GM11168 (cell line): ENCODE results near the gene PEX16.

Experiments
- in situ Hi-C: fragments of 300-500 bp; cut with MboI; formaldehyde crosslinking; loops from one replicate; pipeline ENCODE4 v1.12.0; 2022; ENCODE audit warnings: low sequenced_read_pairs; ENCODE audit not compliant: unreplicated experiment

The PEX16 gene

DNA sequence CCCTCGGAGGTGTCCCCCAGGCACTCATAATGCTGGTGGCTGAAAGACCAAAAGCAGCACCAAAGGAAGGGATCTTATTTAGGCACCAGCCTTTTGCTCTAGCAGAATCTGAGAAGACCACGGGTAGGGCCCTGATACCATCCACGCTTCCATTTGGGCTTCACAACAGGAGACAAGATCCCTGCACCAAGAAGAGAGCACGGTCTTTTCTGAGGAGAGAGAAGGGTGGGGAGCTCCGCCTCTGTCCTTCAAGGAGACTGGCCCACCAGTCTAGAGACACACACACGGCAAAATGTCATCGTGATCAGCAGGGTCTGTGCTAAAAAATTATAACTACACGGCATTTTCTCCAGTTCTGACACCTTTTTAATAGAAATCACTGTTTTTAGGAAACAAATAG is 14.5 kb upstream of the PEX16 start:
- in situ Hi-C loops = no loop called here

DNA sequence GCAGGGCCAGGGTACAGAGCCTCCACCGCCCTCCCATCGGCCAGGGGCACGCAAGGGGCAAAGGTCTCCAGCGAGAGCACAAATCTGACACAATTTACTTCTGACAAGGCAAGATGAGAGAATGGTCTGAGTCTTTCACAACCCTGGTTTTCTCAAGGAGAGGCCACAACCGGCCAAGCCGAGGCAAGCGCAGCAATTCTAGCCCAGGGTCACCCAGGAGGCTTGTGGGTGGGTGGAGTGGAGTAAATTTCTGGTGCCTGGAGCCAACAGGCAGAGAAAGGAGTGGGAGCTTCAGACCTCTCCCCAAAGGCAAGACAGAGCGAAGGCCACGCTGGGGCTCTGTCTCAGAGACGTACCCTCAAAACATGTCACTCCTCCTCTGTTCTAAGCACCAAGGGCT is 14.1 kb upstream of the PEX16 start:
- in situ Hi-C loops = no loop called here

DNA sequence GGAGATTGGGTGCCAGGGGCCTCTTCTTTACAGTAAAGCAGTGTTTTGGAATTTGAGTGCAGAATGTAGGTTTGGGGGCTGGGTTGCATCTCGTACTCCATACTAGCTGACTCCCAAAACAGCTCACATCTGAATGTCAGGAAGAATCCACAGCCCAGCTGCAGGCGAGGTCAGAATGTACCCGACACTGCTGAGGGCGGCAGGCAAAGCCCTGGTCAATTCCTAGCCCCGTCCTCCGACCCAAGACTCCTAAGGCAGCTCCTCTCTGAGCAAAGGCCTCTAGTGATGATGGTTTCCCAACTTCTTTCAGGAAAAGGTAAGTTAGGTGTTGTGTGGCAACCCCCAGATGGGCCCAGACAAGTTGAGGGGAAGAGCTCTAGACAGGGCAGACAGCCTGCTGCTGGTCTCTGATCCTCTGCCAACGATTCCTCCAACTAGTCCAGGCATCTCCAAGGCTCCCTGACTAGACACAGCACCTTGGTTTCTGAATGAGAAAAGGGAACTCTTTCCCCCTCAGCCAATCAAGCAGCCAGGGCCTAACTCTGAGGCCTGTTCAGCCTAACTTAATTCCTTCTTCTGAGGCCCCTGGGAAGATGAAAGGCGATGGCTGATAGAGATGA is 13.4 kb upstream of the PEX16 start:
- in situ Hi-C loops = no loop called here

DNA sequence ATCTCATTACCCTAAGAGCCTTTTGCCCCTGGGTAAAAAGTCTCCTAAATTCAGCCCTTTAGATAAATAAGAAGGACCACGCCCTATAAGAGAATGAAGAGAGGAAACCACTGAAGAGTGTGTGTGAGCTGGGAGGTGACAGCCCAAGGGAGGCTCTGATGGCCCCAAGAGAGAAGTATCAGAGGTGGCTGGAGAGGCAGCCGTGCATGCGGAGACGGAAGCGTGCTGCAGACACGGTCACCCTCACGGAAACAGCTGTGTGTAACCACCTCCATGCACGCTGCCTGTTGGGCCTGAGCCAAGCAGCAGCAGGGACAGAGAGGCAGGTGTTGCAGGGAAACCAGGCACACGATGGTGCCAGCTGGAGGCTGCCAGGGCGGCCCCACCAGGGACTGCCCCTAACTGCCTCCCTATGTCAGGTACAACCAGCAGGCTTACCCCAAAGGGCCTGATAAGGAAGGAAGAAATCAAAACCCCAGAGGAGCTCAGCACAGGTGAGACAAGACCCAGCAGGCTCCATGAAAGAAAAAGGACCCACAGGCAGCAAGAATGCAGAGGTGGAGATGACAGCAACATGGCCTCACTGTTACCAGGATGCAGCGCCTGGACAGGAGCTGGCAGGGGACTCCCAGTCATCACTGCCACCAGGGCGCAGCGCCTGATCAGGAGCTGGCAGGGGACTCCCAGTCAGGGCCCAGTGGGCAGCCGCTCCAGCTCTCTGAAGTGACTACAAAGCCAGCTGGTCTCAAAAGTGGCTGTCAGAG is 12.5 kb upstream of the PEX16 start:
- in situ Hi-C loops = no loop called here

DNA sequence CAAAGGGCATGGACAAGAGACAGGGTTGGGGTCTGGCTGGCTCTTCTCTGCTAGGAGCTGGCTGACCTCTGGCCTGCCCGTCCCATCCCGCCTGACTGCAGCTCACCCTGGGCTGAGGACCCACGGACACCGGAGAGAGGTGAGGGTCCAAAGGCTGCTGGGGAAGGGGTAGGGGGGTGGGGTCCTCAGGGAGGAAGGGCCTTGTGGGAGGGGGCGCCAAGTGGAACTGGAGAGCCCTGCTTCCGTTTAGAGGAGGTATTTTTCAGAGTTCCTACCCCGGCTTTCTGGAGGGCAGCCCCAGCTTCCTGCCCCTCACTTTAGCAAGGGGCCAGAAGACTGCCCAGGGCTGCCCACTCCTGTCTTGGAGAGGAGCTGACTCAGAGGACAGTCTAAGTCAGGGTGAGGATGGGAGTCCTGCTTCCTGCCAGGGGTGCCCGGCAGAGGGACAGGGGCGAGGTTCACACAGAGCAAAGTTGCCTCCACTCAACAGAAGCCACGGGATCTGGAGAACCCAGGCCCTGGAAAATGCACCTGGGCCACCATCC is 11.9 kb upstream of the PEX16 start:
- in situ Hi-C loops = no loop called here

DNA sequence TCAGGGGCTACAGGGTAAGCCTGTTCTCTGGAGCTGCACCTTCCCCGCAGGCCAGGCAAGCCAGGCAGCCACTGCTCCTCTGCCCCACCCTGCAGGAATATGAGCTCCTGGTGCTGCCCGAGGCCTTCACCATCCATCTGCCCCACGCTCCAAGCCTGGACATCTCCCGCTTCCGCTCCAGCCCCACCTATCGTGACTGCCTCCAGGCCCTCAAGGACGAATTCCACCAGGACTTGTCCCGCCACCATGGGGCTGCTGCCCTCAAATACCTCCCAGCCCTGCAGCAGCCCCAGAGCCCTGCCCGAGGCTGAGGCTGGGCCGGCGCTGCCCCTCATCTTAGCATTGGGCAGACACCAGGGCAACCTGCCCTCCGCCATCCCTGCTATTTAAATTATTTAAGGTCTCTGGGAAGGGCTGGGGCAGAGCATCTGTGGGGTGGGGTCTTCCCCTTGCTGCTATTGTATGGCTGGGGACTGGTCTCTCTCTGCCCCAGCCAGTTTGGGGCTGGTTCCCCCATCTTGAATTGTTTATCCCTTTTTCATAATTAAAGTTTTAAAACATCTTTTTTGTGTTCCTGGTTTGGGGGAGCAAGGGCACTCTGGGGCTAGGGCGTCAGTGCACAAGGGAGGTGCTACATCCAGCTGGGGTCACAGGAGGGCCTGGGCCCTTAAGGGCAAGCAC is 11.0 kb upstream of the PEX16 start:
- in situ Hi-C loops = no loop called here

DNA sequence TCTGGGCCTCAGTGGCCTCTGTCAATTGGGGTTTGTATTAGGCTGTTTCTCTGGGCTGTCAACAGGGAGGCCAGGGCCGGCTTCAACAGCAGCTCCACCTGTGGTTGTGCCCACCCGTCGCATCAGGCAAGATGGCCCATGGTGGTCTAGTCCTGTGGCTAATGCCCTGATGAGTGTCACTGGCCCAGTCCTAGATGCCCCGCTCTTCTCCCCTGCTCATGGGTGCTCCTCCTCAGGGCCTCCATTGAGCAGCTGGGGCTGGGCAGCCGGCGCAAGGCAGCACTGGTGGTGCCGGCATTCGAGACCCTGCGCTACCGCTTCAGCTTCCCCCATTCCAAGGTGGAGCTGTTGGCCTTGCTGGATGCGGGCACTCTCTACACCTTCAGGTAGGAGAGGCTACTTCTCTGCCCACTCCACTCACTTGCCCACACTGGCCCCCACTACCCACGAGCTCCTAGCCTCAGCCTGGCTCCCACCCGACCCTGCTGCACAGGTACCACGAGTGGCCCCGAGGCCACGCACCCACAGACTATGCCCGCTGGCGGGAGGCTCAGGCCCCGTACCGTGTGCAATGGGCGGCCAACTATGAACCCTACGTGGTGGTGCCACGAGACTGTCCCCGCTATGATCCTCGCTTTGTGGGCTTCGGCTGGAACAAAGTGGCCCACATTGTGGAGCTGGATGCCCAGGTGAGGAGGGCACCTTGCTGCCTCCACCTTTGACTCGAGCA is 10.2 kb upstream of the PEX16 start:
- in situ Hi-C loops = no loop called here

DNA sequence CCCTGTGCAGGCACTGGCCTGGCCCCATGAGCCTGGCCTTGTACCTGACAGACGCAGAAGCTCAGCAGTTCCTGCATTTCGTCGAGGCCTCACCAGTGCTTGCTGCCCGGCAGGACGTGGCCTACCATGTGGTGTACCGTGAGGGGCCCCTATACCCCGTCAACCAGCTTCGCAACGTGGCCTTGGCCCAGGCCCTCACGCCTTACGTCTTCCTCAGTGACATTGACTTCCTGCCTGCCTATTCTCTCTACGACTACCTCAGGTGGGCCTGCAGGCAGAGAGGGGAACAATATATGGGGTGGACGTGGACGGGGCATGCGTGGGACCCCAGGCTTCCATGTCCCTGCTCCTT is 9.6 kb upstream of the PEX16 start:
- in situ Hi-C loops = no loop called here

DNA sequence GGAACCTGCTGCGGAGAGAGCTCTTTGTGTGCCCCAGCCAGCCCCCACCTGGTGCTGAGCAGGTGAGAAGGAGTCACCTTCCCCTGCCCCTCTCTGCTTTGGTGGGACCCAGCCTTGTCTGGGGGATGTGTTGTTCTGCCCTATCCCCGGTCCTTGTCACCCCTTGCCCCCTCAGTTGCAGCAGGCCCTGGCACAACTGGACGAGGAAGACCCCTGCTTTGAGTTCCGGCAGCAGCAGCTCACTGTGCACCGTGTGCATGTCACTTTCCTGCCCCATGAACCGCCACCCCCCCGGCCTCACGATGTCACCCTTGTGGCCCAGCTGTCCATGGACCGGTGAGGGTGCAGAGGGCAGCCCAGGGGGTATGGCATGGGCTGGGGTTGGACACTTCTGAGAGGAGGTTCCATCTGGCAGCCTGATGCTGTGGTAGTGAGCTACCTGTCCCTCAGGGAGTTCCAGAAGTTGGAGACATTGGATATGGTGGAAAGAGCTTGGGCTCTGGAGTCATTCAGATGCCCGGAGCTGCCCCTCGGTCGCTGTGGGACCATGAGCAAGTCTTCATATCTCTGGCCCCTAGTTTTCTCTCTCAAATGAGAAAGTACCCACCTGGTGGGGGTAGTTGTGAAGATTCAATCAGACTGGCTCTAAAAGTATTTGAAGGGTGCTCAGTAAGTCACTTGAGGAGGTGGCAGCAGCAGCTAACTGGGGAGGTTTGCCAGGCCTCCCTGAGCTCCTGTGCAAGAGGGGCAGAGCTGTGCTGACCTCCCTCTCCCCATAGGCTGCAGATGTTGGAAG is 9.1 kb upstream of the PEX16 start:
- in situ Hi-C loops = no loop called here

DNA sequence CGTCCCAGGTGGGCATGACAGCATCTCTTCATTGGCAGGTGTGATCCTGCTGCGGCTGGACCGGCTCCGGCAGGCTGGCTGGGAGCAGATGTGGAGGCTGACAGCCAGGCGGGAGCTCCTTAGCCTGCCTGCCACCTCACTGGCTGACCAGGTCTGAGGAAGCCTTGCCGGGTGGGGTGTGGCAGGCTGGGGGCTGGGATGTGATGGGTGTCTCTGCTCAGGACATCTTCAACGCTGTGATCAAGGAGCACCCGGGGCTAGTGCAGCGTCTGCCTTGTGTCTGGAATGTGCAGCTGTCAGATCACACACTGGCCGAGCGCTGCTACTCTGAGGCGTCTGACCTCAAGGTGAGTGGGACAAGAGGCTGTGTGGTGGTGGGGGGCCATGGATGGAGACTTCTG is 8.3 kb upstream of the PEX16 start:
- in situ Hi-C loops = no loop called here

DNA sequence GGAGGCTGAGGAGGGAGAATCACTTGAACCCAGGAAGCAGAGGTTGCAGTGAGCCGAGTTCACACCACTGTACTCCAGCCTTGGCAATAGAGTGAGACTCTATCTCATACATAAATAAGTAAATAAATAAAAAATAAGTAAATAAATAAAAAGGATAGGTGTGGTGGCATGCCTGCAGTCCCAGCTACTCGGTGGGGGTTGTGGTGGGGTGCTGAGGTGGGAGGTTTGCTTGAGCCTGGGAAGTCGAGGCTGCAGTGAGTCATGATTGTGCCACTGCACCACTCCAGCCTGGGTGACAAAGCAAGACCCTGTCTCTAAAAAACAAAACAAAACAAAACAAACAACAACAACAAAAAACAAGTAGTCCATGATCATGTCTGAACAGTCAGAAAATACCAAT is 7.9 kb upstream of the PEX16 start:
- in situ Hi-C loops = no loop called here

DNA sequence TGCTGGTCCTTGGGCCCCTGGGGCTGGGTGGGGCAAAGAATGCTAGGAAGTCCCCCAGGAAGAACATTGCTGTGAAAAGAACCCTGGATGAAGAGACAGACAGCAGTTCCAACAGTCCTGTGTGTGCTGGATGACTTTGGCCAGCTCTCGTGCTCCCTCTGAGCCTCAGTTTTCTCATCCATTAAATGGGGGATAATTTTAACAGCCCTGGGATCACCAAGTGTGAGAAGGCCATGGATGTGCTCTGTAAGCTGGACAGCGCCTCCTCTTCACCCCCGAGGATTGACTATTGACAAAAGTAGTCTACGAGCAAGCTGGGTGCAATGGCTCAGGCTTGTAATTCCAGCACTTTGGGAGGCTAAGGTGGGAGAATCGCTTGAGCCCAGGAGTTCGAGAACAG is 7.2 kb upstream of the PEX16 start:
- in situ Hi-C loops = no loop called here

DNA sequence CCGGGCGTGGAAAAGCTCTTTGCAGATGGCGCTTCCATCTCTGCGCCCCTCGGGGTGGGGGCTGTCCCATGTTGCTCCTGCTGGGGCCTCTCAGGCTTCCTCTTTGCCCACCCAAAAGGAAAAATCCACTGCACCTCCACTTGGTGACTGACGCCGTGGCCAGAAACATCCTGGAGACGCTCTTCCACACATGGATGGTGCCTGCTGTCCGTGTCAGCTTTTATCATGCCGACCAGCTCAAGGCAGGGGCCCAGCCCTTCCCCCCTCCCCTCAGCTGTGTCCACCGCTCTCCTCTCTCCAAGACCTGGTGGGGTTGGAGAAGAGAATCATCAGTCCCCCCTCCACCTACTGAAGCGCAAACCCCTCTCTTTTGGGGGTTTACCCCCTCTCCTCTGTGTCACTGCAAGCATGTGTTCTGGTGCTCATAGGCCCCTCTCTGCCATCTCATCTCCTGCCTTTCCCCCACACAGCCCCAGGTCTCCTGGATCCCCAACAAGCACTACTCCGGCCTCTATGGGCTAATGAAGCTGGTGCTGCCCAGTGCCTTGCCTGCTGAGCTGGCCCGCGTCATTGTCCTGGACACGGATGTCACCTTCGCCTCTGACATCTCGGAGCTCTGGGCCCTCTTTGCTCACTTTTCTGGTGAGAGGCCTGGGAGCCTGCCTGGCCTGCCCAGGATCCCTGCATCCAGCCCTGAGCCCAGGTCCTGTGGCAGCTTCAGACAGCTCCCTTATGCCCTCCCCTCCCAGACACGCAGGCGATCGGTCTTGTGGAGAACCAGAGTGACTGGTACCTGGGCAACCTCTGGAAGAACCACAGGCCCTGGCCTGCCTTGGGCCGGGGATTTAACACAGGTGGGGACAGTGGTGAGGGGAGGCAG is 6.6 kb upstream of the PEX16 start:
- in situ Hi-C loops = no loop called here

DNA sequence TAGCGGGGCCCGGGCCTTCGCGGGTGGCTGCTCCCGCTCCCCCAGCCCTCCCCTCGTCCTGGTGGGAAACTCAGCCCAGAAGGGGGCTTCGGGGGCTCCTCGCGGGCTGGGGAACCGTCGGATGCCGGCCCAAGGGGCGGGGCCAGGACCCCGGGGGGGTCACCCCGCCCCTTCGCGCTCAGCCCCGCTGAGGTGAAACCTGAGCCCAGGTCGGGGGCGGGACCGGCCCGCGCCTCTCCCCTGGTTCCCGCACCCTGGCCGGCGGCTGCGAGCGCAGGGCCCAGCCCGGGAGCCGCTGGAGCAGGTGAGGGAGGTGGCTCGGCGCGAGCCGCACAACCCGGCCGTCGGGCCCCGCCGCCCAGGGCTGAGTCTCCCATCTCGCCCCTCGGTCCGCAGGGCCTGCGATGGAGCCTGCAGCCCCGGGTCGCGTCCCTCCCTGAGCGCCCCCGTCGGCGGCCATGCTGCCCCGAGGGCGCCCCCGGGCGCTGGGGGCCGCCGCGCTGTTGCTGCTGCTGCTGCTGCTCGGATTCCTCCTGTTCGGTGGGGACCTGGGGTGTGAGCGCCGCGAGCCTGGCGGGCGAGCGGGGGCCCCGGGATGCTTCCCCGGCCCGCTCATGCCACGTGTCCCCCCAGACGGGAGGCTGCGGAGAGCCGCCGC is 4.9 kb upstream of the PEX16 start, which contains the start of gene LARGE2:
Gene LARGE2 (plus strand): TSS at position 232 of the 658 bp plus-strand sequence. CDS start 227 bp downstream, at position 459.
- in situ Hi-C loops = no loop called here

DNA sequence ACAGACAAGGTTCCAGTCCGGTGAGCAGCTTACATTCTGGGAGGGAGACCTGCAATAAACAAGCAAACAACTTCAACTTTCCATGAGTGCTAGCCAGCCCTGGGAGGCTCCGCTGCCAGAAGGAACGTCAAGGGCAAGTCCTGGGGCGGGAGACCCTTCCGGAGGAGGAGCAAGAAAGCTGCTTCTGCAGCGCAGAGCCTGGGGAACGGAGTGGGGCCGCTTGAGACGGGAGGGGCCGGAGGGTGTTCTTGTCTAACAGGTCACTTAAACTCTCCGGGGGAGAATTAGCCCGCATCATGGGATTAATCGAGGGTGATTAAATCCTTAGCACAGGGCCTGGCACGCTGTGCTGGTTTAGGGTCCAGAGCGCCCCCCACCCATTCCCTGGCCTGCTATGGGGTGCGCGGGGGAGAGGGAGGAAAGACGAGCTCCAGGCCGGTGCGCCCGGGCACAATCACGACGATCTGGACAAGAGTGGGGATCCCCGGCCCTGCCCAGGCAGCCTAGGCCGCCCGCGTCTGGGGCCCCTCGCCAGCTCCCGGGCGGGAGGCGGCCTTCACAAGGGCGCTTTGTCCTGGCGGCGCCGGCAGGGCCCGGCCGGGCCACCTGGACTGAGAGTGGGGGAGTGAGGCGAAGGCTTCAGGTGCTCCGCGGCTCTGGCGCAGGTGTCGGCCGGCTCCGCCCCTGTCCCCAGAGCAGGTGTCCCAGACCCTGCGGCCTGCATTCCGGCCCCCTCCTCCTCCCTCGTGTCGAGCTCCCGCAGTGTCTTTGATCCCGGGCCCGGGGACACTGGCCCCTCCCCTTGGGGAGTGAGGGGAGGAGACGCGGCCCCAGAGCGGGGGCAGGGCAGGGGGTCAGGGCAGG is 4.1 kb upstream of the PEX16 start:
- in situ Hi-C loops = no loop called here

DNA sequence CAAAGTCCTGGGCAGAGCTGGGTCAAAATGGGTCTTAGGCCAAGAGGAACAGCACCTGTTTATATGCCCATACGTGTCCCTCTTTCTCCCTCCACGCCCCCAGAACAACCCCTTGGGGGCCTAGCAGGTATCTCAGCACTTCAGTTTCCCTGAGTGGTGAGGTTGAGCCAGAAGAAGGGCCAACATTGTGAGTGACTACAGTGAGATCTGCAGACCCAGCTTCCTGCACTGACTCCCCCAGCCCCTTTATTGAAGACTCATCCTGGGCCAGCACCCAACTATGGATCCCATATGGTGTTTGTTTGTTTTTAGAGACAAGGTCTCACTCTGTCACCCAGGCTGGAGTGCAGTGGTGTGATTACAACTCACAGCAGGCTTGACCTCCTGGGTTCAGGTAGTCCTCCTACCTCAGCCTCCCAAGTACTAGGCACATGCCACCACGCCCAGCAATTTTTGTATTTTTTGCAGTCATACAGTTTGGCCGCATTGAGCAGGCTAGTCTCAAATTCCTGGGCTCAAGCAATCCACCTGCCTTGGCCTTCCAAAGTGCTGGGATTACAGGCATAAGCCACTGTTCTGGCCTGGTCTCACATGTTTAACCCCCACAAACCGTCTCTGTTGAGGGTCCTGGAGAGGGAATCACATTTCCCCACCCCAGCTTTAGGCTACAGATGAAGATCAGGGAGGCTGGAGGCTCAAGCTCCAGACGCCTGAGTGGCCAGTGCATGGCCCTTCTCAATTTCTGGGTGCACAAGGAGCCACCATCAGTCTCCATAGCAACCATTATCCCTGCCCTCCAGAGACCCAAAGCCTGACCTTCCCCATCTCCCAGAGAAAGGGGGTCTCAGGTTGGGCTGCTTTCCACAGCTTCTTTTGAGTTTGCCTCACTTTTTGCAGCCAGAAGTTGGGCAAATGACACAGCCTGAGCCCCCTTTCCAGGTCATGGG is 3.1 kb upstream of the PEX16 start:
- in situ Hi-C loops = no loop called here
